ENCODE results near the gene TBC1D8.
"Not testable (repeated sequence)": the region's sequence is repeated elsewhere in the genome, so short reads cannot be mapped to it uniquely, and the experiment has no call there.

TBC1D8 gene

GRCh38 chr2:101168706-101169105, 17.5 kb upstream of the TBC1D8 start:
- no peak for TF ChIP-seq CTCF (IDR thresholded peaks at IDR 0.05)
- no peak for DNase-seq
- Mint-ChIP-seq H3K9me3 (peaks cover 86% of the 10 kb centered on the region), H3K27me3 (ENCODE audit: low read depth, poor library complexity) (peaks cover 8% of the 10 kb centered on the region), H3K36me3 (ENCODE audit: low read depth) (peaks cover 27% of the 10 kb centered on the region), H3K27ac (no peak overlapping the region), H3K4me3 (no peak overlapping the region), H3K4me1 (no peaks in the 10 kb centered on the region)

GRCh38 chr2:101167532-101167931, 16.4 kb upstream of the TBC1D8 start:
- not testable (repeated sequence) for H3K4me3 Mint-ChIP-seq; H3K4me1 Mint-ChIP-seq; DNase-seq; H3K27me3 Mint-ChIP-seq (ENCODE audit: low read depth, poor library complexity); H3K27ac Mint-ChIP-seq
- Mint-ChIP-seq H3K36me3 (ENCODE audit: low read depth) (peaks cover 24% of the 10 kb centered on the region), H3K9me3 (peaks cover 85% of the 10 kb centered on the region)

- Mint-ChIP-seq H3K4me3 (no peak overlapping the region), H3K4me1 (peaks cover 22% of the 10 kb centered on the region), H3K36me3 (ENCODE audit: low read depth) (peaks cover 9% of the 10 kb centered on the region), H3K27ac (no peak overlapping the region), H3K9me3 (peaks cover 50% of the 10 kb centered on the region), H3K27me3 (ENCODE audit: low read depth, poor library complexity) (peaks cover 11% of the 10 kb centered on the region)
- DNase-seq: no peak
- no peak for TF ChIP-seq CTCF (IDR thresholded peaks at IDR 0.05)
These were observed 12.8 kb upstream of the TBC1D8 start for GRCh38 chr2:101164021-101164420.

- peaks cover 11% of the 10 kb centered on the region for H3K27me3 Mint-ChIP-seq (ENCODE audit: low read depth, poor library complexity)
- H3K4me1 Mint-ChIP-seq: peaks cover 22% of the 10 kb centered on the region
- peak overlapping the region; percentile 9 for H3K4me3 Mint-ChIP-seq
- H3K27ac Mint-ChIP-seq: peak overlapping the region; percentile 82
- DNase-seq: peak; percentile 59
- H3K36me3 Mint-ChIP-seq (ENCODE audit: low read depth): peaks cover 8% of the 10 kb centered on the region
- TF ChIP-seq CTCF (IDR thresholded peaks at IDR 0.05): no peak
- peaks cover 38% of the 10 kb centered on the region for H3K9me3 Mint-ChIP-seq
These were observed 11.6 kb upstream of the TBC1D8 start for GRCh38 chr2:101162561-101163330.

- Mint-ChIP-seq H3K27me3 (ENCODE audit: low read depth, poor library complexity) (peaks cover 7% of the 10 kb centered on the region), H3K36me3 (ENCODE audit: low read depth) (no peaks in the 10 kb centered on the region), H3K9me3 (peaks cover 27% of the 10 kb centered on the region), H3K4me3 (no peak overlapping the region), H3K27ac (peak overlapping the region; percentile 94), H3K4me1 (peaks cover 28% of the 10 kb centered on the region)
- DNase-seq: no peak
- TF ChIP-seq CTCF (IDR thresholded peaks at IDR 0.05): no peak
These were observed 10.5 kb upstream of the TBC1D8 start for GRCh38 chr2:101161658-101162057.

GRCh38 chr2:101160454-101160853, 9.3 kb upstream of the TBC1D8 start:
- TF ChIP-seq CTCF (IDR thresholded peaks at IDR 0.05): no peak
- no peak overlapping the region for H3K27ac Mint-ChIP-seq
- peaks cover 11% of the 10 kb centered on the region for H3K27me3 Mint-ChIP-seq (ENCODE audit: low read depth, poor library complexity)
- no peak overlapping the region for H3K4me3 Mint-ChIP-seq
- peaks cover 19% of the 10 kb centered on the region for H3K9me3 Mint-ChIP-seq
- peaks cover 28% of the 10 kb centered on the region for H3K4me1 Mint-ChIP-seq
- H3K36me3 Mint-ChIP-seq (ENCODE audit: low read depth): no peaks in the 10 kb centered on the region
- no peak for DNase-seq
